ENCODE measurements around the gene MCM10.

DNA sequence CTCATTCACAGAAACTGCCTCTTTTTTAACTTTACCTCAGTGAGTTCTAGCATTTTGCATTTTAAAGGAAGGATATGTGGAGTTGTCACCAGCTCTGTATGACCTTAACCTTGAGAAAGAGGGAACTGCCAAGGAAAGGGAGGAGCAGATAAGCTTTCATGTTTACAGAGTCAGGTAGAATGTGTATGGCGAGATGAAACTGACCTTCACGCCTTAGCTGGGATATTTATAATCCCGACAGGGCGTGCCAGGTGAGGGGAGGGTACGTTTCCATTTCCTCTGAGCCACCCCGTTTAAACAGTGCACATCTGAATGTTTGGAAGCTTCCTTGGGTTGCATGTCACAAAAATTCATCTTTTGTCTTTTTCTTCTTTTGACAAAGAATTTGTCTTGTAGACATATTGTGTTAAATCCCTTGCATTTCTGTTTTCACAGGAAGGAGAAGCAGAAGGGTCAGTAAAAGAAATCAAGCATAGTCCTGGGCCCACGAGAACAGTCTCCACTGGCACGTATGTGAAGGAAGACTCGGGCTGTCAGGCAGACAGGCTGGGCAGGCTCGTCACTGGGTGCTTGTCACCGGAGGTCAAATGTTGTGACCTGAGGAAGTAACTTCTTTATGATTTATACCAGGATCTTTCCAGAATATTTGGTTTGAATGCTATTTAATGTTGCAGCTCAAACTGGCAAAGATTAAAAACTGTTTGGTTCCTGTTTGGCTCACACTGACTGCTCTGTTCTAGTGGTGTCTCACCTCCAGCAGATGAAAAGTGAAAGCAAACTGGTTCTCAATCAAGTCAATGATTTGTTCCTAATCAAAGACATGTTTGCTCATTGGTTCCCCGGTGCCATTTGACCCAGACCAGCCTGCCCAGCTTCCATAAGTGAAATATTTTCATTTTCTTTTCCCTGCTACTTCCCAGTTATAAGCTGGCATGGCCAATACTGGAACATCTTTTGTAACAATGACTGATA, 45.2 kb upstream of the MCM10 start:
- TF ChIP-seq, protein P1, sequence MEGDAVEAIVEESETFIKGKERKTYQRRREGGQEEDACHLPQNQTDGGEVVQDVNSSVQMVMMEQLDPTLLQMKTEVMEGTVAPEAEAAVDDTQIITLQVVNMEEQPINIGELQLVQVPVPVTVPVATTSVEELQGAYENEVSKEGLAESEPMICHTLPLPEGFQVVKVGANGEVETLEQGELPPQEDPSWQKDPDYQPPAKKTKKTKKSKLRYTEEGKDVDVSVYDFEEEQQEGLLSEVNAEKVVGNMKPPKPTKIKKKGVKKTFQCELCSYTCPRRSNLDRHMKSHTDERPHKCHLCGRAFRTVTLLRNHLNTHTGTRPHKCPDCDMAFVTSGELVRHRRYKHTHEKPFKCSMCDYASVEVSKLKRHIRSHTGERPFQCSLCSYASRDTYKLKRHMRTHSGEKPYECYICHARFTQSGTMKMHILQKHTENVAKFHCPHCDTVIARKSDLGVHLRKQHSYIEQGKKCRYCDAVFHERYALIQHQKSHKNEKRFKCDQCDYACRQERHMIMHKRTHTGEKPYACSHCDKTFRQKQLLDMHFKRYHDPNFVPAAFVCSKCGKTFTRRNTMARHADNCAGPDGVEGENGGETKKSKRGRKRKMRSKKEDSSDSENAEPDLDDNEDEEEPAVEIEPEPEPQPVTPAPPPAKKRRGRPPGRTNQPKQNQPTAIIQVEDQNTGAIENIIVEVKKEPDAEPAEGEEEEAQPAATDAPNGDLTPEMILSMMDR (IDR thresholded peaks at IDR 0.05 in 2 of 3, conservative IDR thresholded peaks at IDR 0.05 in 1 of 3; ENCODE audit: control insufficient read depth in 2 of 3, extremely low read depth in 1 of 3, insufficient read depth in 1 of 3, low read depth in 3 of 3, low read length in 3 of 3), result no peak
- TF ChIP-seq IKZF1 (conservative IDR thresholded peaks at IDR 0.05), result no peak
- no peak for TF ChIP-seq TBL1XR1 (IDR thresholded peaks at IDR 0.05; ENCODE audit: low read depth, low read length)
- no peak for TF ChIP-seq CREB1 (IDR thresholded peaks at IDR 0.05; ENCODE audit: low read depth)
- TF ChIP-seq, protein P2, sequence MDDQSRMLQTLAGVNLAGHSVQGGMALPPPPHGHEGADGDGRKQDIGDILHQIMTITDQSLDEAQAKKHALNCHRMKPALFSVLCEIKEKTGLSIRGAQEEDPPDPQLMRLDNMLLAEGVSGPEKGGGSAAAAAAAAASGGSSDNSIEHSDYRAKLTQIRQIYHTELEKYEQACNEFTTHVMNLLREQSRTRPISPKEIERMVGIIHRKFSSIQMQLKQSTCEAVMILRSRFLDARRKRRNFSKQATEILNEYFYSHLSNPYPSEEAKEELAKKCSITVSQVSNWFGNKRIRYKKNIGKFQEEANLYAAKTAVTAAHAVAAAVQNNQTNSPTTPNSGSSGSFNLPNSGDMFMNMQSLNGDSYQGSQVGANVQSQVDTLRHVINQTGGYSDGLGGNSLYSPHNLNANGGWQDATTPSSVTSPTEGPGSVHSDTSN (IDR thresholded peaks at IDR 0.05; ENCODE audit: insufficient replicate concordance, low read depth, low read length), result no peak
- TF ChIP-seq, protein P3, sequence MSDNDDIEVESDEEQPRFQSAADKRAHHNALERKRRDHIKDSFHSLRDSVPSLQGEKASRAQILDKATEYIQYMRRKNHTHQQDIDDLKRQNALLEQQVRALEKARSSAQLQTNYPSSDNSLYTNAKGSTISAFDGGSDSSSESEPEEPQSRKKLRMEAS (IDR thresholded peaks at IDR 0.05; ENCODE audit: low read depth, low read length), result no peak
- TF ChIP-seq EZH2 (IDR thresholded peaks at IDR 0.05; ENCODE audit: borderline replicate concordance, control insufficient read depth, low read depth, low read length), result no peak
- TF ChIP-seq, protein P4, sequence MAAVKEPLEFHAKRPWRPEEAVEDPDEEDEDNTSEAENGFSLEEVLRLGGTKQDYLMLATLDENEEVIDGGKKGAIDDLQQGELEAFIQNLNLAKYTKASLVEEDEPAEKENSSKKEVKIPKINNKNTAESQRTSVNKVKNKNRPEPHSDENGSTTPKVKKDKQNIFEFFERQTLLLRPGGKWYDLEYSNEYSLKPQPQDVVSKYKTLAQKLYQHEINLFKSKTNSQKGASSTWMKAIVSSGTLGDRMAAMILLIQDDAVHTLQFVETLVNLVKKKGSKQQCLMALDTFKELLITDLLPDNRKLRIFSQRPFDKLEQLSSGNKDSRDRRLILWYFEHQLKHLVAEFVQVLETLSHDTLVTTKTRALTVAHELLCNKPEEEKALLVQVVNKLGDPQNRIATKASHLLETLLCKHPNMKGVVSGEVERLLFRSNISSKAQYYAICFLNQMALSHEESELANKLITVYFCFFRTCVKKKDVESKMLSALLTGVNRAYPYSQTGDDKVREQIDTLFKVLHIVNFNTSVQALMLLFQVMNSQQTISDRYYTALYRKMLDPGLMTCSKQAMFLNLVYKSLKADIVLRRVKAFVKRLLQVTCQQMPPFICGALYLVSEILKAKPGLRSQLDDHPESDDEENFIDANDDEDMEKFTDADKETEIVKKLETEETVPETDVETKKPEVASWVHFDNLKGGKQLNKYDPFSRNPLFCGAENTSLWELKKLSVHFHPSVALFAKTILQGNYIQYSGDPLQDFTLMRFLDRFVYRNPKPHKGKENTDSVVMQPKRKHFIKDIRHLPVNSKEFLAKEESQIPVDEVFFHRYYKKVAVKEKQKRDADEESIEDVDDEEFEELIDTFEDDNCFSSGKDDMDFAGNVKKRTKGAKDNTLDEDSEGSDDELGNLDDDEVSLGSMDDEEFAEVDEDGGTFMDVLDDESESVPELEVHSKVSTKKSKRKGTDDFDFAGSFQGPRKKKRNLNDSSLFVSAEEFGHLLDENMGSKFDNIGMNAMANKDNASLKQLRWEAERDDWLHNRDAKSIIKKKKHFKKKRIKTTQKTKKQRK (IDR thresholded peaks at IDR 0.05; ENCODE audit: low read depth, low read length), result no peak
- TF ChIP-seq NFYB (IDR thresholded peaks at IDR 0.05; ENCODE audit: insufficient read depth, low read depth, low read length), result peak; percentile 54; the same call in 1 of the 2 replicates

Data from GM12878 (cell line).